ENCODE results near the gene KHDC3L.

GRCh38 chr6:73369157-73369556 is 6.7 kb downstream of the KHDC3L start:
- no peak for TF ChIP-seq POLR2A (IDR thresholded peaks at IDR 0.05; ENCODE audit: low read length)
- TF ChIP-seq GATA1 (IDR thresholded peaks at IDR 0.05; ENCODE audit: low read depth, low read length), result no peak
